Heart left ventricle (tissue), 13 donors: ENCODE measurements around the gene PKN1.

Source experiments
- POLR2A ChIP-seq, 2 donors: fragments of 450-650 bp; IDR thresholded peaks; one replicate each; pipeline ENCODE4 v1.6.1; 2017; ENCODE audit warnings: antibody characterized with exemption in 2 of 2, mild to moderate bottlenecking in 2 of 2, moderate library complexity in 2 of 2
- TF ChIP-seq, protein P1 (sequence below), 12 donors: fragments of 200-600 bp; sonication (generic) in 4 of 12; IDR thresholded peaks; one replicate each; pipeline versions ENCODE4 v1.5.0 to v1.8.0; 2018 to 2022; ENCODE audit warnings: antibody characterized with exemption in 12 of 12, mild to moderate bottlenecking in 5 of 12
- donor health status: ischemic (EF 13 %, LVEDD 7.1; RV severe dilation, severe dysfunction).
- donor health status: DM: no; HTN: yes; CAD: no.
- donor health status: DM: no; HTN: no; CAD: no.
- donor health status: ischemic (EF 25% LVEDD 6.9; RV normal size, moderate dysfunction).
- donor health status: ischemic (EF 25% LVEDD 5.7; RV mildly dilated, moderate dysfunction).
- donor health status: ischemic (EF 35%, LVEDD 5.7; RV mildly dilated, moderate dysfunction).
- donor health status: nonischemic (EF 11% LVEDD 7.7; RV severe dilation, severe dysfunction).
- donor health status: DM: yes; HTN: yes; CAD: no.
- donor health status: PGD.
- donor health status: ischemic (EF 29% LVEDD 5.4; RV normal size, mild dysfunction).
- donor health status: nonischemic (EF 23%, LVEDD 6.1; RV moderate dilation, normal function).

DNA sequence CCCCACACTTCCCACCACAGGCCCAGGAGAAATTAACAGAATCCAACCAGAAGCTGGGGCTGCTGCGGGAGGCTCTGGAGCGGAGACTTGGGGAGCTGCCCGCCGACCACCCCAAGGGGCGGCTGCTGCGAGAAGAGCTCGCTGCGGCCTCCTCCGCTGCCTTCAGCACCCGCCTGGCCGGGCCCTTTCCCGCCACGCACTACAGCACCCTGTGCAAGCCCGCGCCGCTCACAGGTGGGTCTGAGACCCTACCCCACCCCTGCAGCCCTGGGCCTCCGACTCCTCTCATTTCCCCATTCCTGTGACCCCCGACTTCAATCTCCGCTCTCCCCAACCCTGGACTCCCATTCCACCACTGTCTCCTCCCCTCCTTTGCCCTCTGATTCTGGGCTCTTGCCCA lies 17.8 kb downstream of the PKN1 start:
- TF ChIP-seq, protein P1, sequence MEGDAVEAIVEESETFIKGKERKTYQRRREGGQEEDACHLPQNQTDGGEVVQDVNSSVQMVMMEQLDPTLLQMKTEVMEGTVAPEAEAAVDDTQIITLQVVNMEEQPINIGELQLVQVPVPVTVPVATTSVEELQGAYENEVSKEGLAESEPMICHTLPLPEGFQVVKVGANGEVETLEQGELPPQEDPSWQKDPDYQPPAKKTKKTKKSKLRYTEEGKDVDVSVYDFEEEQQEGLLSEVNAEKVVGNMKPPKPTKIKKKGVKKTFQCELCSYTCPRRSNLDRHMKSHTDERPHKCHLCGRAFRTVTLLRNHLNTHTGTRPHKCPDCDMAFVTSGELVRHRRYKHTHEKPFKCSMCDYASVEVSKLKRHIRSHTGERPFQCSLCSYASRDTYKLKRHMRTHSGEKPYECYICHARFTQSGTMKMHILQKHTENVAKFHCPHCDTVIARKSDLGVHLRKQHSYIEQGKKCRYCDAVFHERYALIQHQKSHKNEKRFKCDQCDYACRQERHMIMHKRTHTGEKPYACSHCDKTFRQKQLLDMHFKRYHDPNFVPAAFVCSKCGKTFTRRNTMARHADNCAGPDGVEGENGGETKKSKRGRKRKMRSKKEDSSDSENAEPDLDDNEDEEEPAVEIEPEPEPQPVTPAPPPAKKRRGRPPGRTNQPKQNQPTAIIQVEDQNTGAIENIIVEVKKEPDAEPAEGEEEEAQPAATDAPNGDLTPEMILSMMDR (IDR thresholded peaks at IDR 0.05), result no peak
- TF ChIP-seq POLR2A (IDR thresholded peaks at IDR 0.05), result no peak
